HG03354 (cell line): ENCODE data around the gene TAS1R3.

Experiments
- ATAC-seq: cut with Tn5 transposase; IDR thresholded peaks from one replicate; pipeline ENCODE4 v1.9.1; 2021; ENCODE audit warnings: mild to moderate bottlenecking; ENCODE audit not compliant: unreplicated experiment, poor library complexity, severe bottlenecking

TAS1R3 gene

DNA sequence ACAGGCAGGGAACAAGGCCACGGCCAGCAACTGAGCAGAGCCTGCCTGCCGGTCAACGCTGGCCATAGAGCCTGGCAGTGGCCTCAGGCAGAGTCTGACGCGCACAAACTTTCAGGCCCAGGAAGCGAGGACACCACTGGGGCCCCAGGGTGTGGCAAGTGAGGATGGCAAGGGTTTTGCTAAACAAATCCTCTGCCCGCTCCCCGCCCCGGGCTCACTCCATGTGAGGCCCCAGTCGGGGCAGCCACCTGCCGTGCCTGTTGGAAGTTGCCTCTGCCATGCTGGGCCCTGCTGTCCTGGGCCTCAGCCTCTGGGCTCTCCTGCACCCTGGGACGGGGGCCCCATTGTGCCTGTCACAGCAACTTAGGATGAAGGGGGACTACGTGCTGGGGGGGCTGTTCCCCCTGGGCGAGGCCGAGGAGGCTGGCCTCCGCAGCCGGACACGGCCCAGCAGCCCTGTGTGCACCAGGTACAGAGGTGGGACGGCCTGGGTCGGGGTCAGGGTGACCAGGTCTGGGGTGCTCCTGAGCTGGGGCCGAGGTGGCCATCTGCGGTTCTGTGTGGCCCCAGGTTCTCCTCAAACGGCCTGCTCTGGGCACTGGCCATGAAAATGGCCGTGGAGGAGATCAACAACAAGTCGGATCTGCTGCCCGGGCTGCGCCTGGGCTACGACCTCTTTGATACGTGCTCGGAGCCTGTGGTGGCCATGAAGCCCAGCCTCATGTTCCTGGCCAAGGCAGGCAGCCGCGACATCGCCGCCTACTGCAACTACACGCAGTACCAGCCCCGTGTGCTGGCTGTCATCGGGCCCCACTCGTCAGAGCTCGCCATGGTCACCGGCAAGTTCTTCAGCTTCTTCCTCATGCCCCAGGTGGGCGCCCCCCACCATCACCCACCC, at the start of gene TAS1R3:
Gene TAS1R3 (plus strand): TSS at position 213 of the 898 bp plus-strand sequence. CDS start 66 bp downstream, at position 279.
- ATAC-seq: no peak

DNA sequence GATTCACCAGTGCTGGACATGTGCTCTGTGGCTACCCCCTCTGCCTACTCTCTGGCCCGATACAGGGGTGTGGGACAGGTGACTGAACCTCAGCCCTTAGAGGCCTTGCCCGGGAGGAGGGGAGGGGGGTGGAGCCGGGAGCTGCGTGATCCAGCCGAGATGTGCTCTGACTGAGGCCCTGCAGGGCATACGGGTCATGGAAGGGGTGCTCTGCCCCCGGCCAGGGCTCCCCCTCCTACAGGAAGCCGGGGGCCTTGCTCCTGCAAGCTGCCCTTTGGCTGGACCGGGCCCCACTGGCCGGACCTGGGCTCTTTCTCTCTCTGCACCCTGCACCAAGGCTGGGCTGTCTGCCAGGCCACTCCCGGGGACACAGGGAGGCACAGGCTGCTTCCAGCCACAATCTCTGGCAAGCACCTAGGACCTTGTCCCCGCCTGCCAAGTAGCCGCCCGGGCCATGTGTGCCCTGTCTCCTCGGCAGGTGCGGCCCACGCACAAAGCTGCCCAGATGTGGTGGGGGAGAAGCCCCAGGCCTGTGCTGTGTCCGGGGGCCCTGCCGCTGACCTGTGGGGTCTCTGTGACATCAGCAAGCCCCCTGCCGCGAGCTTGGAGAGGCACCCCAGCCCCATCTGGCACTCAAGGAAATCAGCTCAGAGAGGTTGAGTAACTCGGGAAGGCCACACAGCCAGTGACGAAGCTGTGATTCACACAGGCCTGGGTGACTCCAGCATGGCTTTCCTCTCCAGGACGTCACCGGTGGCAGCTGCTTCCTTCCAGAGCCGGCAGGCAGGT, 49.4 kb upstream of the TAS1R3 start:
- ATAC-seq: no peak

DNA sequence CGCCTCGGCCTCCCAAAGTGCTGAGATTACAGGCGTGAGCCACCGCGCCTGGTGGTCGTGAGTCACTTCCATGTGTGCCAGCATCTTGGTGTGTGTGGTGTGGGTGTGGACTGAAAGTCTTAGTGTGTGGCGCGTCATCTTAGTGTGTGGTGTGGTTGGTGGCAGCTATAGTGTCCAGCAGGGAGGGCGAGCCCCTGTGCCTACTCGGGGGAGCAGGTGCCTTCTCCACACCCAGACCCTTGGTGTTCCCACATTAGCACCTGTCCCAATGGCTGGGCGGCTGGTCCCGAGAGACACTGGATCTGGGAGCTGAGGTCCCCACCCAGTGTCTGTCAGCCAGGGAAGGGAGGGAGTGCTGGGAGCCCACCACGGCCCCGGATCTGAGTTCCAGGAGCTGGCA, 48.1 kb upstream of the TAS1R3 start:
- no peak for ATAC-seq

- ATAC-seq: no peak
Measured at GRCh38 chr1:1283821-1284220, 47.3 kb upstream of the TAS1R3 start.

GRCh38 chr1:1284221-1285101, 46.6 kb upstream of the TAS1R3 start:
- no peak for ATAC-seq

DNA sequence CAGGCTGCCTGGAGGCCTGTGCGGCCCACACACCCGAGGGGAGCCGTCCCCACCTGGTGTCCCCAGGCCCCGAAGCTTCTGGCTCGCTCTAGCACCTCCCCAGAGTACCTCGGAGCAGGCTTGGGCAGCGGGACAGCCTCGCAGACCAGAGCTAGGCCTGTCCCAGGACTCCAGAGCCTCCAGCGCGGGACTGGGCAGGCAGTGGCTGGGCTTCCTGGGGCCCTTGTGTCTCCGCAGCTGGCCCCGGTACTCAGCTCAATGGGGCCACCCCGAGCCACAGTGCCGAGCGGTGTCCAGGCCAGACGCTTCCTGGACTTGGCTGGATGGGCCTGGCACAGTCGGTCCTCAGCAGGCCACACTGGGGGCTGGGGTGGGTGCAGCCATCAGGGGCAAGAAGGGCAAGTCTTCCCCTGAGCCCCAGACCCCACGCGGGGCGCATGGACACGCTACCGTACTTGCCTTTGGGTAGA, 45.9 kb upstream of the TAS1R3 start:
- no peak for ATAC-seq

- ATAC-seq: no peak
Measured at GRCh38 chr1:1285611-1286311, 45.3 kb upstream of the TAS1R3 start.

GRCh38 chr1:1286313-1287261, 44.5 kb upstream of the TAS1R3 start:
- no peak for ATAC-seq

GRCh38 chr1:1287288-1288110, 43.6 kb upstream of the TAS1R3 start:
- ATAC-seq: no peak

DNA sequence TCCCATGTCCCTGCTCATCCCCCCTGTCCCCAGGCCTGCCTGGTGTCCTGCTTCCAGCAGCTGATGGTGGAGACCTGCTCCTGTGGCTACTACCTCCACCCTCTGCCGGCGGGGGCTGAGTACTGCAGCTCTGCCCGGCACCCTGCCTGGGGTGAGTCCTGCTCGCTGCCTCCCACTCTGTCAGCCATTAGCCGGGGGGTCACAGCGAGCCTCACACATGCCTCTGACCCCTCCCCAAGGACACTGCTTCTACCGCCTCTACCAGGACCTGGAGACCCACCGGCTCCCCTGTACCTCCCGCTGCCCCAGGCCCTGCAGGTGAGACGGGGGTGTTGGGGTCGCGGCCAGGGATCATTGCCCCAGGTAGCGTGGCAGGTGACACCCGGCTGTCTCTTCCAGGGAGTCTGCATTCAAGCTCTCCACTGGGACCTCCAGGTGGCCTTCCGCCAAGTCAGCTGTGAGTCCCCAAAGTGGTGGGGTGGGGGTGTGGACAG, 40.8 kb upstream of the TAS1R3 start:
- no peak for ATAC-seq

DNA sequence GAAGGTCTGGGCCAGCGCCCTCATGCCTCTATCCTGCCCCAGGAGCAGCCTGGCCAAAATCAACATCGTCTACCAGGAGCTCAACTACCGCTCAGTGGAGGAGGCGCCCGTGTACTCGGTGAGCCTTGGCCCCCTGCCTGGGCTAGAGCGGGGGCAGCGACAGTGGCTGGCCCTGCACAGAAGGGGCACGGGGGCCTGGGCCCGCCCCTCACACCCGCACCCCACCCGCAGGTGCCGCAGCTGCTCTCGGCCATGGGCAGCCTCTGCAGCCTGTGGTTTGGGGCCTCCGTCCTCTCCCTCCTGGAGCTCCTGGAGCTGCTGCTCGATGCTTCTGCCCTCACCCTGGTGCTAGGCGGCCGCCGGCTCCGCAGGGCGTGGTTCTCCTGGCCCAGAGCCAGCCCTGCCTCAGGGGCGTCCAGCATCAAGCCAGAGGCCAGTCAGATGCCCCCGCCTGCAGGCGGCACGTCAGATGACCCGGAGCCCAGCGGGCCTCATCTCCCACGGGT, 40.0 kb upstream of the TAS1R3 start:
- ATAC-seq: no peak

DNA sequence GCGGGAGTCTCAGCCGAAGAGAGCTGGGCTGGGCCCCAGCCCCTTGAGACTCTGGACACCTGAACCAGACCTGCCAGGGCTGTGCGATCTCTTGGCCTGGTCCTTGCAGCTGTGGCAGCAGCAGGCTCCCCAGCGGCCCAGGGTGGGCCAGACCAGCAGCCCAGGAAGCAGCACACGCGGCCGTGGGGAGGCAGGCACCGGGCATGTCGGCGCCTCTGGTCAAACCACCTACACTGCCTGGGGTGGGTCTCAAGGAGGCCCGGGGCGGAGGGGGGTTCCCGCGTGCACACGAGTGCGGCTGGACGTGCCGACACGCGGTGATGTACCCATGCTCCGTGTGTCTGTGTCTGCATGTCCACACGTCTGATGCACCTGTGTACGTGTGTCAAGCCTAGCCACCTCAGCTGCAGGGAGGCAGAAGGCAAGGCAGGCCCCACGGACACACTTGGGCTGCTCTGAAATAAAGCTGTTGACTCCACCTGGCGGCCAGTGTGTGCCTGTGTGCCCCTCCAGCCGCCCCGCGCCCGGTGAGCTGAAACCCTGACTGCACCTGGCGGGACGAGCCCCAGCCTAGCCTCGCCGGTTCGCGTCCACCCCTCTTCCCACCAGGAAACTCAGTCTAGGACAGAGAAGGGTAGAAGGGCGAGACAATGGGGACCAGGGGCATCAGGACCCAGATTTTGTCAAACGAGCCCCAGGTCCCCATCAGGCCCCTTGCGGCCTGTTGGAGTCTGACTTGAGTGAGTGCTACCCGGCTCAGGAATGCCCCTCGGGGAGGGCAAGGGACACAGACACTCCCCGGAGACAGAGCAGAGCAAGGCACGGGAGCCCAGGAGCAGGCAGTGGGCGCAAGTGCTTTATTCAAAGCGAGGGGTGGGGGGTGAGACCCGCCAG, 39.3 kb upstream of the TAS1R3 start:
- ATAC-seq: peak; percentile 66

DNA sequence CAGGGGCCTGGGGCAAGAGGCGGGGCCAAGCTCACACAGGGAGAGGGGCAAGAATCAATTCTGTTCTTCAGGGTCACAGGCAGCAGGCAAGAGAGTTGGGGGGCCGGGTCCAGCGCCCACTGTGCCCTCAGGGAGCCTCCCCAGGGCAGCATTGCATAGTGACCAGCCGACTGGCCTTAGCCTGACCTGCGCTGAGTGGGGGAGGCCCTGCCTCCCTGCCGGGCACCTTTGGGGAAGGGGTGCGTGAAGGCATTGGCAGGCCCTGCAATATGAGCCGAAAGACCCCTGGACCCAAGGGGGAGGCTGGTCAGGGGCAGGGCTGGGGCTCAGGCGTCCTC, 38.7 kb upstream of the TAS1R3 start:
- ATAC-seq: no peak

DNA sequence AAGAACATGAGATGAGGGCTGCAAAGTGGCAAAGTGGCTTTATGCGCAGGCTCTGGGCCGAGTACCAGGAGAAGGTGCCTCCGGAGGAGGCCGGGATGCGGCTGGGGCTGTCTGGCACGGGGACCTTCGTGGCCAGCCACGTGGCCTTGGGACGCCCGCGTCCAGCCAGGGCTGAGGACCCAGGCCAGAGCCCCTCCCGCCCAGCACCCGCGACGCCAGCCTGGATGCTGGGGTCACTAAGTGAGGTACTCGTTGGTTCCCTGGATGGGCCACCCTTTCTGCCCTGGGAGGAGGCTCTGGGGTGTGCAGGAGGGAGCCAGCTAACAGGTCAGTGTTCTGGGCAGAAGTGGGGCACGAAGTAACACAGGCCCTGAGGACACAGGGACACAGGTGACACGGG, 38.2 kb upstream of the TAS1R3 start:
- no peak for ATAC-seq

DNA sequence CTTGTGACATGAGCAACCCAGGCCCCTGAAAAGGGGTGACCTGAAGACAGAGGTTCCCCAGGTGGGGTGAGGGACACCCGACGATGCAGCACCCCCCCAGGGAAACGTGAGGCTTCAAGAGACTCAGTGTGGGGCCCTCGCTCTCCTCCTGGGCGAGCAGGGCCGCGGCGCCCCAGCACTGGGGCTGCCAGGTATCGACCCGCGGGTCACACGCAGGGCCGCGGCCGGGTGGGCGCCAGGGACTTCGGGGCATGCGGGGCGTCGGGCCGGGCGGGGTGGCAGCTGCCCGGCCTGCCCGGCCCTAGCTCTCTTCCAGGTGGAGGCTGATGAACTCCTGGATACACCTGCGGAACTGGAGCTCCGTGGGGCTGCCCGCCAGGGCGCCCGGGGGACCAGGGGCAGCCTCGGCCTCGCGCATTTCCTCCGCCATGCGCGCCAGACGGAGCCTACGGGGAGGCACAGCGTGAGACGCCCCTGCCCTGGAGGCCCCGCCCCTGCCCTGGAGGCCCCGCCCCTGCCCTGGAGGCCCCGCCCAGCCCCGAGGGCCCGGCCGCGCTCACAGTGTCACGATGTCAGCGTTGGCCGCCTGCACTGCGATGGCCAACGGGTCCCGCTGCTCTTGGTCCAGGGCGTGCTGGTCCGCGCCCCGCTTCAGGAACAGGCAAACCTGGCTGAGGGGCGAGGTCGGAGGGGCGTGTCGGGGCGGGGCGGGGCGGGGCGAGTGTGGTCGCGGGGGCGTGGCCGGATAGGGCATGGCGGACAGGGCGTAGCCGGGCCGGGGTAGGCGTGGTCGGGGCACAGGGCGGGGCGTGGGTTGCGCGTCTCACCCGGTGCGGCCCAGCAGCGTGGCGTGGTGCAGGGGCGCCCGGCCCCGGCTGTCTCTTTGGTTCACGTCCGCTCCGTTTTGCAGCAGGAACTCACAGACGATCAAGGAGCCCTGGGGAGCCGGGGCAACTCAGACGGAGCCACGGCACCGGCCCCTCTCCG, 37.5 kb upstream of the TAS1R3 start:
- no peak for ATAC-seq
